ENCODE results near the gene CST7.

The CST7 gene

DNA sequence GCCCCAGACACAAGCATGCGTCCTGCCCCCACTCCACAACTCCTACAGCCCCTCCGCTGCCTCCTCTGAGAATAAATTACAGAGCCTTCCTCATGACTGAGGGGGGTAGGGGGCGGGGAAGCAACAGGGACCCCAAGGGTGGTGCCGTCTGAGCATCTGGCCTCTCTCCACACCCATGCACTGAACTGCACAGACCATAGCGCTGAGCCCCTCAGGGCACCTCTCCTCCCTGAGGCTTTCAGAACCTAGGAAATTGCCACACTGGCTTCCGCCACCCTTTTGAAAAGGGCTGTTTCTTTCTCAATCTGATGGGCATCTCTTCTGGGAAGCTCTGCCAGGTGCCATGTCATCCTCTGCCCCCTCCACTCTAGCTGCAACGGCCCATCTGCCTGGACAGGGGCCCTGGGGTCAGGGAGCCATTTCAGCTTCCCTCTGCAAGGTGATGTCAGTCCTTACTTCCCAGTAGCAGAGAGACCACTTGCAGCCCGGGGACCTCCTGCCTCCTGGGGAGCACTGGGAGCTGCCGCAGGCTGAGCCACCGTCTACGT is 2.5 kb downstream of the CST7 start:
- no peak for DNase-seq (ENCODE audit: low spot score)
- TF ChIP-seq, protein P1, sequence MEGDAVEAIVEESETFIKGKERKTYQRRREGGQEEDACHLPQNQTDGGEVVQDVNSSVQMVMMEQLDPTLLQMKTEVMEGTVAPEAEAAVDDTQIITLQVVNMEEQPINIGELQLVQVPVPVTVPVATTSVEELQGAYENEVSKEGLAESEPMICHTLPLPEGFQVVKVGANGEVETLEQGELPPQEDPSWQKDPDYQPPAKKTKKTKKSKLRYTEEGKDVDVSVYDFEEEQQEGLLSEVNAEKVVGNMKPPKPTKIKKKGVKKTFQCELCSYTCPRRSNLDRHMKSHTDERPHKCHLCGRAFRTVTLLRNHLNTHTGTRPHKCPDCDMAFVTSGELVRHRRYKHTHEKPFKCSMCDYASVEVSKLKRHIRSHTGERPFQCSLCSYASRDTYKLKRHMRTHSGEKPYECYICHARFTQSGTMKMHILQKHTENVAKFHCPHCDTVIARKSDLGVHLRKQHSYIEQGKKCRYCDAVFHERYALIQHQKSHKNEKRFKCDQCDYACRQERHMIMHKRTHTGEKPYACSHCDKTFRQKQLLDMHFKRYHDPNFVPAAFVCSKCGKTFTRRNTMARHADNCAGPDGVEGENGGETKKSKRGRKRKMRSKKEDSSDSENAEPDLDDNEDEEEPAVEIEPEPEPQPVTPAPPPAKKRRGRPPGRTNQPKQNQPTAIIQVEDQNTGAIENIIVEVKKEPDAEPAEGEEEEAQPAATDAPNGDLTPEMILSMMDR (IDR thresholded peaks at IDR 0.05; ENCODE audit: extremely low read depth, insufficient read depth, missing control alignments): no peak
- in situ Hi-C loops (cut with MboI; ENCODE audit: low pct_unique_long_range_greater_than_20kb, low sequenced_read_pairs, unreplicated experiment): no loop called here

DNA sequence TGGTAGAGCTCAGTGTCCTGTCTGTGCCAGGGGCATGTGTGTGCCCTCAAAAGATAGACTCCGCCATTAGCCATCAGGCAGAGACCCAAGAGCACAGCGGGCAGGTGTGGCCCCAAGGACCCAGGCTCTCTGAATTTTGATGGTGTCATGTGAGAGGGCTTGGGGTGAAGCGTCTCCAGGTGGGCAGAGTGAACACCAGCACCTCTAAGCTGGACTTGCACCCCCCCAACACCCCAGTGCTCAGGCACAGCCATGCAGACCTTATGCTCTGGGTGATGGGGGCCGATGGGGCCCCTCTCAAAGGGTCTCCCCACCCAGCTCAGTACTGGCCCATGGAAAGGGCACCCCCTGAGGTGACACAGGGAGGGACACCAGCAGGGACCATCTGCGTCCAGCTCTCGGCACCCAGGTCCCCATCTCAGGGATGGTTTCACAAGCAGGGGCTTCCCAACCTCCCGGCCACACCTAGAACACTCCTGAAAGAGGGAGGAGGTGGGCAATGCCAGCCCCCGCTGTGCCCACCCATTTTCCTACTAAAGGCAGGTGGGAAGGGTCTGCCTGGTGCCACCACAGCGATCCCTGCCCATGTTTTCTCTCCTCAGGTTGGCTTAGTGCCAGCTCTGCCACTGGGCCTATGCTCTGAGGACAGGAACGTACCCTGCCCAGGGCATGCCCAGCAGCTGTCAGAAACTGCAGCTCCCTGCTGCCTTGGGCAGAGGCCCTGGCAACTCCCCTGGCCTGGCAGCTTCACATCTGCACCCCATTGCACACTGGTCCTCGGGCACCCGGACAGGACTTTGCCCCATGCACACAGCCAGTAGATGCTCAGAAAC is 3.5 kb downstream of the CST7 start:
- TF ChIP-seq, protein P1 (IDR thresholded peaks at IDR 0.05; ENCODE audit: extremely low read depth, insufficient read depth, missing control alignments): no peak
- in situ Hi-C loops (cut with MboI; ENCODE audit: low pct_unique_long_range_greater_than_20kb, low sequenced_read_pairs, unreplicated experiment): no loop called here
- DNase-seq (ENCODE audit: low spot score): no peak

DNA sequence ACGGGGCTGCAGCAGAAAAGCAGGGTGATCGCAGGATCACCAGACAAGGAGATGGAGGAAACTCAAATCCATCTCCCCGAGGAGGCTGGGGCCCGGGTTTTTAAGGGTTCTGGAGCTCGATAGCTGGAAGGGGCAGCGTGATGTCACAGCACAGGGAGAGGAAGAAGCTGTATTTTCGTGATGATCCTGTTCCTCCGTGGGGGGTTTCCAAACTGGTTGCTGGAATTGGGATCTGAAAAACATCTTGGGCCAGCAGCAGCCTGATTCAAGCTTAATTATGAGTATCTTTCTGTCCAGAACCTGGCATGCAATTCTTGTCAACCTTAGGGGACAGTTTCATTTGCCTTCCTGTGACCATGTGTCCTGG is 4.1 kb downstream of the CST7 start:
- in situ Hi-C loops (cut with MboI; ENCODE audit: low pct_unique_long_range_greater_than_20kb, low sequenced_read_pairs, unreplicated experiment): no loop called here
- no peak for DNase-seq (ENCODE audit: low spot score)
- TF ChIP-seq, protein P1 (IDR thresholded peaks at IDR 0.05; ENCODE audit: extremely low read depth, insufficient read depth, missing control alignments): no peak

DNA sequence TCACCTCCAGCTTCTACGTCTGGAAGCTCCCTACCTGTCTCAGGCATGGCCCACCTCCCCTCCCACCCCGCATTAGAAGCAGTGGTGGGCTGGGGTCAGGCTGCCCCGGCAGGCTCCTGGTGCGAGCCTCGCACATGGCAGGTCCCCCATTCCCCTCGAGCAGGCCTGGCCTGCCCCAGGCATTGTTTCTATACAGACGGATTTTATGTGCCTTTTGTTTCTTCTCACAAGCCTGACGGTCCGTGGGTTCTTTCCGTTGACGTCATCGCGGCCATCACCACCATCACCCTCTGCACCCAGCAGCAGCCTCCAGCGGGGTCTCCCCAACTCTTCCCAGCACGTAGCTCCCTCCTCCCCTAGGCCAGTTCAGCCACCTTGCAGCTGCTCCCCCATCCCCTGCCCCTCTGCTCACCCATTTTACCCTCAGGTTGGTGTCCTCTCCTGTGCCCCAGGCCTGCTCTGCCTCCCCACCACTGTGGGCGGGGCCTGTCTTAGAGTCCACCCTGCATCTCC is 4.6 kb downstream of the CST7 start:
- no peak for DNase-seq (ENCODE audit: low spot score)
- in situ Hi-C loops (cut with MboI; ENCODE audit: low pct_unique_long_range_greater_than_20kb, low sequenced_read_pairs, unreplicated experiment): no loop called here
- TF ChIP-seq, protein P1 (IDR thresholded peaks at IDR 0.05; ENCODE audit: extremely low read depth, insufficient read depth, missing control alignments): no peak

DNA sequence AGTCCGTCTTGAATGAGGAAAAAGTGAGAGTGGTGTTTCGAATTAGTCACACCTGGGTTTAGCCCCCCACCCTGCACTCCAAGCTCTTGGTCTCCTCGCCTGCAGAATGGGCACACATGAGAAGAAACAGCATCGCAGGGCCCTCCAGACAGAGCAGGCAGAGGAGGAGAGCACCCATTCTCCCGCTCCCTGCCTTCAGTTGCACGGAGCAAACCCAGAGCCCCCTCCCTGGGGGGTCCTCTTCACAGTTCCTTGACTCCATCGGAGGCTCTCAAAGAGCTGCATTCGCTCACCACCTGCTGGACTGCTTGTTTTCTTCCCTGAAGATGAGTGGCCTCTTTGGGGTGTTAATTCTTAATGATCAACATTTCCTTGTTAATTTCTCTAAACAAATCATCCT is 5.1 kb downstream of the CST7 start:
- no peak for DNase-seq (ENCODE audit: low spot score)
- in situ Hi-C loops (cut with MboI; ENCODE audit: low pct_unique_long_range_greater_than_20kb, low sequenced_read_pairs, unreplicated experiment): no loop called here
- TF ChIP-seq, protein P1 (IDR thresholded peaks at IDR 0.05; ENCODE audit: extremely low read depth, insufficient read depth, missing control alignments): no peak

DNA sequence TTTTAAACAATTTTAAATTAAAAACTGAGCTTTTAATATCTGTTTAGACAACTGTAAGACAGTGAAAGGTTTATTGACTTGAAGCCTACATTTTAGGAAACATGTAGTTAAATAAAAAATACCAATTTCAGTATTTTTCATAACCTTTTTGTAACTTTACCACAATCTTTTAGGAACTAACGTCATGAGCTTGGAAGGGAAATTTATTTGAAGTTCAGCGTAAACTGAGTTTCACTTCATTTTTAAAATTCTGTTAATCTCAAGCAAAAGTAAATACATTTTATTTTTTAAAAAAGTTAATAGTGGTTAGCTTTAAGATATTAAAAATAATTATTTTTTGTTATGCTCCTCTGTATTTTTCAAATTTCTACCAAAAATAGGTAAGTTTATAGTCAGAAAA is 5.5 kb downstream of the CST7 start:
- in situ Hi-C loops (cut with MboI; ENCODE audit: low pct_unique_long_range_greater_than_20kb, low sequenced_read_pairs, unreplicated experiment): no loop called here
- TF ChIP-seq, protein P1 (IDR thresholded peaks at IDR 0.05; ENCODE audit: extremely low read depth, insufficient read depth, missing control alignments): no peak
- DNase-seq (ENCODE audit: low spot score): no peak

Data from GM13977 (cell line).